RWPE2 (cell line): Measurements from ENCODE around the gene GNB1L.

Experiments used
- ATAC-seq: fragments of 200-7000 bp; cut with Tn5 transposase; 3 replicates; pipeline ENCODE4 v1.9.1; 2021; ENCODE audit warnings: low read depth
- DNase-seq: peaks from one replicate; pipeline ENCODE4 v3.0.0-alpha.2; 2020; ENCODE audit warnings: low spot score
- H3K27ac ChIP-seq: fragments of 450-650 bp; 2 replicates; pipeline ENCODE4 v1.5.1; 2017; ENCODE audit warnings: mild to moderate bottlenecking; ENCODE audit not compliant: poor library complexity, severe bottlenecking
- H3K27me3 ChIP-seq: fragments of 250-450 bp; sonication (Bioruptor Pico); 2 replicates; pipeline ENCODE4 v1.5.1; 2021; ENCODE audit warnings: mild to moderate bottlenecking, moderate library complexity; ENCODE audit not compliant: insufficient read depth, poor library complexity, severe bottlenecking
- H3K36me3 ChIP-seq: fragments of 250-450 bp; sonication (Bioruptor Pico); 2 replicates; pipeline ENCODE4 v1.5.1; 2020; ENCODE audit warnings: low read depth, mild to moderate bottlenecking, moderate library complexity
- H3K4me1 ChIP-seq: fragments of 250-450 bp; sonication (Bioruptor Pico); 2 replicates; pipeline ENCODE4 v1.5.1; 2021; ENCODE audit warnings: mild to moderate bottlenecking, moderate library complexity; ENCODE audit not compliant: insufficient read depth, poor library complexity, severe bottlenecking
- H3K4me3 ChIP-seq: fragments of 250-450 bp; sonication (Bioruptor Pico); 2 replicates; pipeline ENCODE4 v1.5.1; 2021; ENCODE audit warnings: mild to moderate bottlenecking, moderate library complexity; ENCODE audit not compliant: severe bottlenecking
- H3K9me3 ChIP-seq: fragments of 250-450 bp; sonication (Bioruptor Pico); 2 replicates; pipeline ENCODE4 v1.5.1; 2021; ENCODE audit warnings: mild to moderate bottlenecking, moderate library complexity; ENCODE audit not compliant: severe bottlenecking
- CTCF ChIP-seq: fragments of 450-650 bp; IDR thresholded peaks from one replicate; pipeline ENCODE4 v1.5.1; 2017; ENCODE audit warnings: mild to moderate bottlenecking, moderate library complexity; ENCODE audit not compliant: poor library complexity, severe bottlenecking

Gene GNB1L

GRCh38 chr22:19882446-19883381, 28.0 kb upstream of the GNB1L start:
- Histone ChIP-seq H3K4me1 (peaks cover 41% of the 10 kb centered on the region), H3K27ac (peak overlapping the region; percentile 98)

GRCh38 chr22:19880786-19881569, 26.3 kb upstream of the GNB1L start:
- peaks cover 29% of the 10 kb centered on the region for H3K4me1 ChIP-seq
- DNase-seq (peak; percentile 96), ATAC-seq (peak; percentile 89)
- H3K36me3 ChIP-seq, result no peaks in the 10 kb centered on the region
- H3K9me3 ChIP-seq, result no peaks in the 10 kb centered on the region
- TF ChIP-seq CTCF, result no peak
- H3K27me3 ChIP-seq, result no peaks in the 10 kb centered on the region
- peak overlapping the region; percentile 98 for H3K27ac ChIP-seq
- H3K4me3 ChIP-seq, result peak overlapping the region; percentile 3

More at GRCh38 chr22:19882446-19883381, 28.0 kb upstream of the GNB1L start:
- Histone ChIP-seq H3K27me3 (no peaks in the 10 kb centered on the region), H3K4me3 (no peak overlapping the region), H3K36me3 (no peaks in the 10 kb centered on the region), H3K9me3 (no peaks in the 10 kb centered on the region)
- DNase-seq (peak; percentile 57), ATAC-seq (no peak)
- no peak for TF ChIP-seq CTCF

- H3K27me3 ChIP-seq, result no peaks in the 10 kb centered on the region
- H3K9me3 ChIP-seq, result no peaks in the 10 kb centered on the region
- no peak for TF ChIP-seq CTCF
- peak overlapping the region; percentile 98 for H3K27ac ChIP-seq
- no peak for ATAC-seq
- peak; percentile 63 for DNase-seq
- peak overlapping the region; percentile 3 for H3K4me3 ChIP-seq
- peaks cover 33% of the 10 kb centered on the region for H3K4me1 ChIP-seq
- peaks cover 4% of the 10 kb centered on the region; the same call in 1 of the 2 replicates for H3K36me3 ChIP-seq
Observed at GRCh38 chr22:19879992-19880785, 25.5 kb upstream of the GNB1L start.

- no peak overlapping the region for H3K4me3 ChIP-seq
- no peaks in the 10 kb centered on the region for H3K9me3 ChIP-seq
- H3K27me3 ChIP-seq, result no peaks in the 10 kb centered on the region
- H3K27ac ChIP-seq, result peak overlapping the region; percentile 98
- peaks cover 38% of the 10 kb centered on the region for H3K4me1 ChIP-seq
- peaks cover 6% of the 10 kb centered on the region; the same call in 1 of the 2 replicates for H3K36me3 ChIP-seq
- no peak for ATAC-seq
- DNase-seq, result peak; percentile 42
- no peak for TF ChIP-seq CTCF
Observed at GRCh38 chr22:19879643-19879991, 24.9 kb upstream of the GNB1L start.
